CD8-positive, alpha-beta memory T cell (primary cell): Measurements from ENCODE around the gene BBS4. TPM values are rescaled to one million over a fixed set of nuclear protein-coding genes. Genes with fewer than 3 reads are reported as not detected.

Experiments used
- CTCF ChIA-PET: fragments of 350-600 bp; sonication (Branson Sonifier 250); formaldehyde crosslinking; loops from one replicate; lab custom pipeline; 2021; ENCODE audit warnings: antibody characterized with exemption; lab: Charles Lee
- POLR2A ChIA-PET: fragments of 350-600 bp; sonication (Branson Sonifier 250); formaldehyde crosslinking; loops from one replicate; lab custom pipeline; 2021; ENCODE audit warnings: antibody characterized with exemption; lab: Charles Lee
- DNase-seq, 5 donors: peaks; one replicate each; pipeline versions ENCODE4 v3.0.0 to v3.0.0-alpha.2; 2020 to 2022; ENCODE audit warnings: mixed read lengths in 1 of 5
- H3K27ac ChIP-seq: one replicate; pipeline ENCODE4 v1.7.0; 2013; ENCODE audit warnings: low read depth, mild to moderate bottlenecking, low read length, moderate library complexity
- H3K27me3 ChIP-seq: 2 replicates; pipeline ENCODE4 v1.7.0; 2013; ENCODE audit warnings: low read length, mild to moderate bottlenecking; ENCODE audit not compliant: insufficient read depth, poor library complexity, severe bottlenecking
- H3K36me3 ChIP-seq: 2 replicates; pipeline ENCODE4 v1.7.0; 2013; ENCODE audit warnings: mild to moderate bottlenecking, low read length, moderate library complexity; ENCODE audit not compliant: insufficient read depth
- H3K4me1 ChIP-seq: 2 replicates; pipeline ENCODE4 v1.7.0; 2013; ENCODE audit warnings: mild to moderate bottlenecking, low read length, moderate library complexity; ENCODE audit not compliant: insufficient read depth
- H3K4me3 ChIP-seq: 2 replicates; pipeline ENCODE4 v1.7.0; 2013; ENCODE audit warnings: mild to moderate bottlenecking, low read length
- H3K9me3 ChIP-seq: 2 replicates; pipeline ENCODE4 v1.7.0; 2013; ENCODE audit warnings: mild to moderate bottlenecking, low read length
- H3K27ac Mint-ChIP-seq, 8 donors: one replicate each; pipeline ENCODE4 v1.8.0; 2020 to 2021; ENCODE audit warnings: mixed read lengths in 8 of 8, mild to moderate bottlenecking in 6 of 8, inconsistent platforms in 3 of 8, moderate library complexity in 3 of 8
- H3K27me3 Mint-ChIP-seq, 2 donors: one replicate each; pipeline ENCODE4 v1.8.0; 2020 to 2021; ENCODE audit warnings: mixed read lengths in 2 of 2, mild to moderate bottlenecking in 1 of 2, moderate library complexity in 1 of 2
- H3K36me3 Mint-ChIP-seq, 3 donors: one replicate each; pipeline ENCODE4 v1.8.0; 2020 to 2021; ENCODE audit warnings: mixed read lengths in 3 of 3, inconsistent platforms in 1 of 3, mild to moderate bottlenecking in 1 of 3
- H3K4me1 Mint-ChIP-seq, 3 donors: one replicate each; pipeline ENCODE4 v1.8.0; 2020 to 2021; ENCODE audit warnings: mixed read lengths in 3 of 3, inconsistent platforms in 1 of 3, mild to moderate bottlenecking in 1 of 3
- H3K4me3 Mint-ChIP-seq, 7 donors: one replicate each; pipeline ENCODE4 v1.8.0; 2020 to 2021; ENCODE audit warnings: mixed read lengths in 7 of 7, mild to moderate bottlenecking in 6 of 7, moderate library complexity in 4 of 7, inconsistent platforms in 2 of 7
- H3K9me3 Mint-ChIP-seq, 5 donors: one replicate each; pipeline ENCODE4 v1.8.0; 2020 to 2022; ENCODE audit warnings: mixed read lengths in 5 of 5, mild to moderate bottlenecking in 3 of 5, moderate library complexity in 2 of 5, inconsistent platforms in 1 of 5
- polyA plus RNA-seq: library from polyadenylated mRNA; unstranded; fragments of 300-500 nt; fragmentation: Illumina TruSeq; gene quantifications from one replicate; pipeline ENCODE4 v1.2.3, GENCODE V29; 2021
- total RNA-seq, 2 experiments: library from RNA; stranded (reverse); gene quantifications; one replicate each; pipeline ENCODE4 v1.2.3, GENCODE V29; 2021

BBS4 gene
- total and polyA plus RNA-seq, 3 experiments from 2014 or later, result 12.0 to 17.3 (median 12.4) TPM

GRCh38 chr15:72751751-72752455 lies 65.9 kb downstream of the BBS4 start:
- H3K4me1 ChIP-seq, result peaks cover 11% of the 10 kb centered on the region
- H3K36me3 Mint-ChIP-seq, result peaks cover 3 to 71% (median 15%) of the 10 kb centered on the region in 3 donors
- no peak for DNase-seq
- no peaks in the 10 kb centered on the region for H3K27me3 ChIP-seq
- POLR2A ChIA-PET, result no interaction called here
- H3K9me3 Mint-ChIP-seq, result no peaks in the 10 kb centered on the region
- H3K4me3 ChIP-seq, result no peak overlapping the region
- H3K27ac ChIP-seq, result no peak overlapping the region
- peaks cover 20 to 40% (median 24%) of the 10 kb centered on the region in 3 donors for H3K4me1 Mint-ChIP-seq
- CTCF ChIA-PET, result interaction anchor here (0.7 to 1.3 kb wide), 2 partner anchors 13 kb away, joined by 3 read pairs; no protein-coding TSS in a partner anchor
- H3K4me3 Mint-ChIP-seq, result peak overlapping the region in 1 of 7 donors; percentile 44
- no peaks in the 10 kb centered on the region for H3K9me3 ChIP-seq
- no peaks in the 10 kb centered on the region for H3K27me3 Mint-ChIP-seq
- H3K36me3 ChIP-seq, result peaks cover 23% of the 10 kb centered on the region
- H3K27ac Mint-ChIP-seq, result peak overlapping the region in 7 of 8 donors; percentile 27 to 84 (median 38)

GRCh38 chr15:72754096-72754495 lies 68.1 kb downstream of the BBS4 start:
- Mint-ChIP-seq H3K27me3 (no peaks in the 10 kb centered on the region), H3K4me3 (no peak overlapping the region), H3K9me3 (no peaks in the 10 kb centered on the region), H3K36me3 (peaks cover 3 to 86% (median 19%) of the 10 kb centered on the region in 3 donors), H3K27ac (peak overlapping the region in 3 of 8 donors; percentile 8 to 54 (median 11)), H3K4me1 (peaks cover 20 to 49% (median 28%) of the 10 kb centered on the region in 3 donors)
- Histone ChIP-seq H3K4me1 (peaks cover 11% of the 10 kb centered on the region), H3K4me3 (no peak overlapping the region), H3K27ac (no peak overlapping the region), H3K9me3 (no peaks in the 10 kb centered on the region), H3K27me3 (no peaks in the 10 kb centered on the region), H3K36me3 (peaks cover 23% of the 10 kb centered on the region)
- POLR2A ChIA-PET, result no interaction called here
- CTCF ChIA-PET, result interaction anchor here (1.0 kb wide), 1 partner anchor 20 kb away, joined by 3 read pairs; no protein-coding TSS in a partner anchor
- DNase-seq, result no peak

GRCh38 chr15:72758182-72758581 lies 72.2 kb downstream of the BBS4 start:
- Histone ChIP-seq H3K27ac (no peak overlapping the region), H3K4me3 (no peak overlapping the region), H3K9me3 (no peaks in the 10 kb centered on the region), H3K27me3 (no peaks in the 10 kb centered on the region), H3K4me1 (no peaks in the 10 kb centered on the region), H3K36me3 (peaks cover 33% of the 10 kb centered on the region)
- Mint-ChIP-seq H3K27ac (peak overlapping the region in 4 of 8 donors; percentile 18 to 58 (median 30)), H3K27me3 (no peaks in the 10 kb centered on the region), H3K4me1 (peaks cover 12 to 44% (median 15%) of the 10 kb centered on the region in 3 donors), H3K4me3 (no peak overlapping the region), H3K9me3 (no peaks in the 10 kb centered on the region), H3K36me3 (peaks cover 3 to 90% (median 30%) of the 10 kb centered on the region in 3 donors)
- CTCF ChIA-PET, result no interaction called here
- DNase-seq, result no peak
- POLR2A ChIA-PET, result no interaction called here

- Mint-ChIP-seq H3K27ac (peak overlapping the region in 2 of 8 donors; percentile 23 to 24), H3K27me3 (no peaks in the 10 kb centered on the region), H3K36me3 (peaks cover 6 to 88% (median 22%) of the 10 kb centered on the region in 3 donors), H3K4me3 (no peak overlapping the region), H3K9me3 (no peaks in the 10 kb centered on the region), H3K4me1 (peaks cover 16 to 49% (median 23%) of the 10 kb centered on the region in 3 donors)
- no peaks in the 10 kb centered on the region for H3K4me1 ChIP-seq
- POLR2A ChIA-PET, result no interaction called here
- H3K27me3 ChIP-seq, result no peaks in the 10 kb centered on the region
- no peaks in the 10 kb centered on the region for H3K9me3 ChIP-seq
- DNase-seq, result no peak
- CTCF ChIA-PET, result no interaction called here
- no peak overlapping the region for H3K27ac ChIP-seq
- no peak overlapping the region for H3K4me3 ChIP-seq
- H3K36me3 ChIP-seq, result peaks cover 17% of the 10 kb centered on the region
Measured at GRCh38 chr15:72760590-72761260, 74.7 kb downstream of the BBS4 start.

GRCh38 chr15:72764656-72765055 lies 78.6 kb downstream of the BBS4 start:
- Mint-ChIP-seq H3K27ac (peak overlapping the region in 2 of 8 donors; percentile 35 to 47), H3K4me3 (no peak overlapping the region), H3K36me3 (peaks cover 31 to 90% (median 32%) of the 10 kb centered on the region in 3 donors), H3K27me3 (no peaks in the 10 kb centered on the region), H3K9me3 (peaks cover 3 to 14% (median 14%) of the 10 kb centered on the region in 5 donors), H3K4me1 (peaks cover 11 to 28% (median 21%) of the 10 kb centered on the region in 3 donors)
- H3K36me3 ChIP-seq, result peaks cover 18% of the 10 kb centered on the region
- no peak for DNase-seq
- H3K9me3 ChIP-seq, result no peaks in the 10 kb centered on the region
- ChIA-PET CTCF (interaction anchor here (1.2 kb wide), 1 partner anchor 14 kb away, joined by 3 read pairs; no protein-coding TSS in a partner anchor), POLR2A (no interaction called here)
- no peak overlapping the region for H3K4me3 ChIP-seq
- no peaks in the 10 kb centered on the region for H3K27me3 ChIP-seq
- H3K4me1 ChIP-seq, result no peaks in the 10 kb centered on the region
- H3K27ac ChIP-seq, result no peak overlapping the region

GRCh38 chr15:72766025-72766424 lies 80.0 kb downstream of the BBS4 start:
- no peaks in the 10 kb centered on the region for H3K4me1 ChIP-seq
- Mint-ChIP-seq H3K27ac (no peak overlapping the region), H3K27me3 (no peaks in the 10 kb centered on the region), H3K4me3 (no peak overlapping the region), H3K9me3 (peaks cover 3 to 14% (median 14%) of the 10 kb centered on the region in 5 donors), H3K4me1 (peaks cover 12 to 28% (median 26%) of the 10 kb centered on the region in 3 donors), H3K36me3 (peaks cover 32 to 89% (median 36%) of the 10 kb centered on the region in 3 donors)
- DNase-seq, result no peak
- no peak overlapping the region for H3K4me3 ChIP-seq
- ChIA-PET CTCF (no interaction called here), POLR2A (no interaction called here)
- peaks cover 20% of the 10 kb centered on the region for H3K36me3 ChIP-seq
- no peaks in the 10 kb centered on the region for H3K27me3 ChIP-seq
- no peak overlapping the region for H3K27ac ChIP-seq
- H3K9me3 ChIP-seq, result no peaks in the 10 kb centered on the region

GRCh38 chr15:72766780-72767179 lies 80.8 kb downstream of the BBS4 start:
- H3K36me3 ChIP-seq, result peaks cover 25% of the 10 kb centered on the region
- Mint-ChIP-seq H3K4me3 (no peak overlapping the region), H3K9me3 (peaks cover 3 to 14% (median 14%) of the 10 kb centered on the region in 5 donors), H3K27ac (no peak overlapping the region), H3K36me3 (peaks cover 36 to 91% (median 37%) of the 10 kb centered on the region in 3 donors), H3K27me3 (no peaks in the 10 kb centered on the region), H3K4me1 (peaks cover 12 to 32% (median 31%) of the 10 kb centered on the region in 3 donors)
- H3K27ac ChIP-seq, result no peak overlapping the region
- H3K9me3 ChIP-seq, result no peaks in the 10 kb centered on the region
- POLR2A ChIA-PET, result no interaction called here
- no peak overlapping the region for H3K4me3 ChIP-seq
- DNase-seq, result no peak
- CTCF ChIA-PET, result interaction anchor here (1.4 kb wide), 1 partner anchor 44 kb away, joined by 3 read pairs; no protein-coding TSS in a partner anchor
- no peaks in the 10 kb centered on the region for H3K27me3 ChIP-seq
- H3K4me1 ChIP-seq, result no peaks in the 10 kb centered on the region
